IgD-negative memory B cell (primary cell): ENCODE data around the gene TRIM6. TPM values are rescaled to one million over a fixed set of nuclear protein-coding genes. Genes with fewer than 3 reads are reported as not detected.
"Not testable (repeated sequence)": the region's sequence is repeated elsewhere in the genome, so short reads cannot be mapped to it uniquely, and the experiment has no call there.

Source experiments
- H3K27ac Mint-ChIP-seq, 3 donors: one replicate each; pipeline ENCODE4 v1.8.0; 2020 to 2022; ENCODE audit warnings: mild to moderate bottlenecking in 3 of 3, mixed read lengths in 3 of 3, moderate library complexity in 1 of 3
- H3K27me3 Mint-ChIP-seq: one replicate; pipeline ENCODE4 v1.8.0; 2021; ENCODE audit warnings: mixed read lengths
- H3K36me3 Mint-ChIP-seq: one replicate; pipeline ENCODE4 v1.8.0; 2020; ENCODE audit warnings: mild to moderate bottlenecking, mixed read lengths
- H3K4me1 Mint-ChIP-seq, 3 donors: one replicate each; pipeline ENCODE4 v1.8.0; 2020 to 2022; ENCODE audit warnings: mixed read lengths in 3 of 3, mild to moderate bottlenecking in 1 of 3
- H3K4me3 Mint-ChIP-seq, 4 donors: one replicate each; pipeline ENCODE4 v1.8.0; 2020 to 2022; ENCODE audit warnings: mild to moderate bottlenecking in 4 of 4, mixed read lengths in 4 of 4, moderate library complexity in 3 of 4
- H3K9me3 Mint-ChIP-seq, 3 donors: one replicate each; pipeline ENCODE4 v1.8.0; 2020 to 2021; ENCODE audit warnings: mixed read lengths in 3 of 3, mild to moderate bottlenecking in 1 of 3
- polyA plus RNA-seq: library from polyadenylated mRNA; unstranded; fragments of 300-500 nt; fragmentation: Illumina TruSeq; gene quantifications from one replicate; pipeline ENCODE4 v1.2.3, GENCODE V29; 2021

The TRIM6 gene
- polyA plus RNA-seq, 1 donor from 2014 or later: not detected

- Mint-ChIP-seq H3K4me1 (peaks cover 19 to 48% (median 23%) of the 10 kb centered on the region in 3 donors), H3K4me3 (peak within 1 kb of the TSS; percentile 75 to 96 (median 95)), H3K9me3 (no peaks in the 10 kb centered on the region), H3K27ac (peak within 1 kb of the TSS; percentile 34 to 96 (median 95)), H3K36me3 (peaks cover 18% of the 10 kb centered on the region), H3K27me3 (no peaks in the 10 kb centered on the region)
Measured at GRCh38 chr11:5624489-5625279, 28.2 kb downstream of the TRIM6 start, which contains the start of gene TRIM34. Gene TRIM34, plus strand, starts transcription at chr11:5625001. Its CDS starts 7,331 bp downstream, at chr11:5632332.

GRCh38 chr11:5625281-5625680, 28.8 kb downstream of the TRIM6 start:
- no peaks in the 10 kb centered on the region for H3K9me3 Mint-ChIP-seq
- peak overlapping the region; percentile 75 to 96 (median 95) for H3K4me3 Mint-ChIP-seq
- H3K27me3 Mint-ChIP-seq: no peaks in the 10 kb centered on the region
- peaks cover 18% of the 10 kb centered on the region for H3K36me3 Mint-ChIP-seq
- peaks cover 21 to 50% (median 23%) of the 10 kb centered on the region in 3 donors for H3K4me1 Mint-ChIP-seq
- H3K27ac Mint-ChIP-seq: peak overlapping the region; percentile 18 to 96 (median 95)

GRCh38 chr11:5626196-5626595, 29.8 kb downstream of the TRIM6 start:
- H3K4me1 Mint-ChIP-seq: peaks cover 31 to 53% (median 31%) of the 10 kb centered on the region in 3 donors
- H3K27me3 Mint-ChIP-seq: no peaks in the 10 kb centered on the region

GRCh38 chr11:5631417-5631816, 35.0 kb downstream of the TRIM6 start:
- Mint-ChIP-seq H3K4me3 (peak overlapping the region in 2 of 4 donors; percentile 28 to 87), H3K36me3 (peaks cover 16% of the 10 kb centered on the region), H3K27me3 (no peaks in the 10 kb centered on the region)

More at GRCh38 chr11:5626196-5626595, 29.8 kb downstream of the TRIM6 start:
- Mint-ChIP-seq H3K9me3 (no peaks in the 10 kb centered on the region), H3K36me3 (peaks cover 16% of the 10 kb centered on the region), H3K4me3 (peak overlapping the region; percentile 75 to 96 (median 95)), H3K27ac (peak overlapping the region in 1 of 3 donors; percentile 18)

GRCh38 chr11:5631969-5632635, 35.7 kb downstream of the TRIM6 start:
- no peaks in the 10 kb centered on the region for H3K9me3 Mint-ChIP-seq
- peaks cover 32 to 42% (median 35%) of the 10 kb centered on the region in 3 donors for H3K4me1 Mint-ChIP-seq
- peaks cover 15% of the 10 kb centered on the region for H3K36me3 Mint-ChIP-seq
- H3K27me3 Mint-ChIP-seq: no peaks in the 10 kb centered on the region
- H3K27ac Mint-ChIP-seq: peak overlapping the region; percentile 44 to 87 (median 78)
- H3K4me3 Mint-ChIP-seq: peak overlapping the region; percentile 28 to 90 (median 74)

More at GRCh38 chr11:5631417-5631816, 35.0 kb downstream of the TRIM6 start:
- Mint-ChIP-seq H3K27ac (peak overlapping the region; percentile 44 to 87 (median 59)), H3K9me3 (no peaks in the 10 kb centered on the region), H3K4me1 (peaks cover 36 to 42% (median 40%) of the 10 kb centered on the region in 3 donors)

- Mint-ChIP-seq H3K27ac (no peak overlapping the region), H3K36me3 (peaks cover 31% of the 10 kb centered on the region), H3K27me3 (no peaks in the 10 kb centered on the region), H3K4me1 (peaks cover 0 to 1% (median 0%) of the 10 kb centered on the region in 3 donors), H3K9me3 (no peaks in the 10 kb centered on the region), H3K4me3 (no peak overlapping the region)
Measured at GRCh38 chr11:5639953-5640352, 43.5 kb downstream of the TRIM6 start.

GRCh38 chr11:5643585-5643984, 47.1 kb downstream of the TRIM6 start:
- no peak overlapping the region for H3K27ac Mint-ChIP-seq
- no peak overlapping the region for H3K4me3 Mint-ChIP-seq
- no peaks in the 10 kb centered on the region for H3K9me3 Mint-ChIP-seq
- H3K36me3 Mint-ChIP-seq: peaks cover 23% of the 10 kb centered on the region
- peaks cover 0 to under 1% (median 0%) of the 10 kb centered on the region in 3 donors for H3K4me1 Mint-ChIP-seq
- no peaks in the 10 kb centered on the region for H3K27me3 Mint-ChIP-seq

- Mint-ChIP-seq H3K36me3 (peaks cover 14% of the 10 kb centered on the region), H3K27ac (no peak overlapping the region), H3K4me3 (no peak overlapping the region)
Measured at GRCh38 chr11:5646139-5646538, 49.7 kb downstream of the TRIM6 start.

GRCh38 chr11:5655474-5655873, 59.0 kb downstream of the TRIM6 start:
- H3K4me3 Mint-ChIP-seq: no peak overlapping the region
- H3K27me3 Mint-ChIP-seq: no peaks in the 10 kb centered on the region
- H3K27ac Mint-ChIP-seq: no peak overlapping the region
- peaks cover 0 to 5% (median 0%) of the 10 kb centered on the region in 3 donors for H3K9me3 Mint-ChIP-seq
- peaks cover 11% of the 10 kb centered on the region for H3K36me3 Mint-ChIP-seq
- no peaks in the 10 kb centered on the region for H3K4me1 Mint-ChIP-seq

More at GRCh38 chr11:5646139-5646538, 49.7 kb downstream of the TRIM6 start:
- no peaks in the 10 kb centered on the region for H3K27me3 Mint-ChIP-seq
- no peaks in the 10 kb centered on the region for H3K4me1 Mint-ChIP-seq
- no peaks in the 10 kb centered on the region for H3K9me3 Mint-ChIP-seq

- H3K27ac Mint-ChIP-seq: peak overlapping the region in 1 of 3 donors; percentile 23
- H3K9me3 Mint-ChIP-seq: not testable (repeated sequence)
Measured at GRCh38 chr11:5656956-5657355, 60.5 kb downstream of the TRIM6 start.

GRCh38 chr11:5658318-5658717, 61.9 kb downstream of the TRIM6 start:
- Mint-ChIP-seq H3K27ac (peak overlapping the region in 1 of 3 donors; percentile 2), H3K27me3 (no peaks in the 10 kb centered on the region), H3K36me3 (peaks cover 10% of the 10 kb centered on the region), H3K9me3 (peaks cover 0 to 4% (median 0%) of the 10 kb centered on the region in 3 donors), H3K4me1 (no peaks in the 10 kb centered on the region), H3K4me3 (no peak overlapping the region)

More at GRCh38 chr11:5656956-5657355, 60.5 kb downstream of the TRIM6 start:
- H3K36me3 Mint-ChIP-seq: peaks cover 11% of the 10 kb centered on the region
- not testable (repeated sequence) for H3K27me3 Mint-ChIP-seq, H3K4me3 Mint-ChIP-seq, H3K4me1 Mint-ChIP-seq

Other genes starting within 250 kb of the TRIM6 start
- gene OR51B6, start 245.1 kb upstream of the TRIM6 start, polyA plus RNA-seq: not detected
- gene OR51M1, start 212.8 kb upstream of the TRIM6 start, polyA plus RNA-seq: not detected
- gene OR51Q1, start 174.5 kb upstream of the TRIM6 start, polyA plus RNA-seq: not detected
- gene OR51I1, start 155.1 kb upstream of the TRIM6 start, polyA plus RNA-seq: not detected
- not detected for gene OR51I2, start 147.3 kb upstream of the TRIM6 start, polyA plus RNA-seq
- not detected for gene OR52D1, start 108.0 kb upstream of the TRIM6 start, polyA plus RNA-seq
- not detected for gene UBQLN3, start 86.7 kb upstream of the TRIM6 start, polyA plus RNA-seq
- not detected for gene UBQLNL, start 79.9 kb upstream of the TRIM6 start, polyA plus RNA-seq
- not detected for gene OR52H1, start 48.1 kb upstream of the TRIM6 start, polyA plus RNA-seq
- not detected for gene OR52B6, start 15.8 kb upstream of the TRIM6 start, polyA plus RNA-seq
- 22.9 TPM for gene TRIM34, start 28.4 kb downstream of the TRIM6 start, polyA plus RNA-seq
- 4.5 TPM for gene TRIM5, start 88.4 kb downstream of the TRIM6 start, polyA plus RNA-seq
- gene TRIM22, start 93.2 kb downstream of the TRIM6 start, polyA plus RNA-seq: 210 TPM
- gene OR56B1, start 139.8 kb downstream of the TRIM6 start, polyA plus RNA-seq: not detected
- 0.75 TPM for gene OR52N4, start 157.6 kb downstream of the TRIM6 start, polyA plus RNA-seq
- not detected for gene OR52N5, start 186.7 kb downstream of the TRIM6 start, polyA plus RNA-seq
- gene OR52N1, start 194.6 kb downstream of the TRIM6 start, polyA plus RNA-seq: not detected
- gene OR52N2, start 212.3 kb downstream of the TRIM6 start, polyA plus RNA-seq: not detected
- not detected for gene OR52E6, start 245.3 kb downstream of the TRIM6 start, polyA plus RNA-seq